Lower leg skin (tissue), 4 donors: ENCODE results near the gene MYH9. TPM values are rescaled to one million over a fixed set of nuclear protein-coding genes. Genes with fewer than 3 reads are reported as not detected.

Experiments
- DNase-seq, 2 donors: peaks; one replicate each; pipeline ENCODE4 v3.0.0-alpha.2; 2019; ENCODE audit warnings: low spot score in 2 of 2
- H3K4me3 ChIP-seq: fragments of 200-600 bp; sonication (generic); 2 replicates; pipeline ENCODE4 v1.5.1; 2017; ENCODE audit warnings: mild to moderate bottlenecking, low read depth; ENCODE audit not compliant: poor library complexity, severe bottlenecking
- POLR2A ChIP-seq, 2 donors: fragments of 450-650 bp; IDR thresholded peaks; one replicate each; pipeline ENCODE4 v1.6.1; 2016 to 2017; ENCODE audit warnings: antibody characterized with exemption in 2 of 2, mild to moderate bottlenecking in 1 of 2, moderate library complexity in 1 of 2
- WGBS, 2 donors: methylation state at CpG; one replicate each; pipeline ENCODE4 v1.1.5; 2018; 5-methylcytosine and 5-hydroxymethylcytosine counted together
- intact Hi-C: fragments of 100-400 bp; cut with DNase I; formaldehyde crosslinking; loops from one replicate; pipeline ENCODE4 v1.15.0; 2023; ENCODE audit warnings: low total_unique reads
- total RNA-seq, 4 donors: library from RNA; depleted of rRNA; stranded (reverse); fragments of >200 nt; gene quantifications; one replicate each; pipeline ENCODE4 v1.1.0, GENCODE V29; 2016
- TF ChIP-seq, protein P1 (sequence below), 3 donors: fragments of 450-650 bp; IDR thresholded peaks; one replicate each; pipeline ENCODE4 v1.5.1; 2016; ENCODE audit warnings: antibody characterized with exemption in 3 of 3, mild to moderate bottlenecking in 3 of 3, moderate library complexity in 2 of 3

MYH9 gene
- total RNA-seq, 4 donors from 2014 or later, result 258 to 335 (median 307) TPM

DNA sequence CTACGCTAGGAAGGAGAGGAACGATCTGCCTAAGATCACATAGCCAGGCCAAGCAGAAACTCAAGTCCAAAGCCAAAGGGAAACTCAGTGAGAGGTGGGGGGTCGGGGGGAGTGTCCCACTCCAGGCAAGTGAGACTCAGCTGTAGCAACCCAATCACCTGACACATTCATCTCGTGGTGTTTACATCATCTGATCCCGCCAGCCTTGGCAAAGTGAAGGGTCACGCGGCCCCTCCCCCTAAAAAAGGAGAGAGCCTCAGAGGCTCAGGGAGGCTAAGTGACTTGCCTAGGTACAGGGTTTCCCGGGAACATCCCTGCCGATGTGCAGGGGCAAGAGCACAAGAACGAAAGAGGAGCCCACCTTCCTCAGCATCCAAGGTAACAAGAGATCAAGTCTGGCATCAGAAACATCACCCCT is 21.5 kb downstream of the MYH9 start:
- TF ChIP-seq, protein P1, sequence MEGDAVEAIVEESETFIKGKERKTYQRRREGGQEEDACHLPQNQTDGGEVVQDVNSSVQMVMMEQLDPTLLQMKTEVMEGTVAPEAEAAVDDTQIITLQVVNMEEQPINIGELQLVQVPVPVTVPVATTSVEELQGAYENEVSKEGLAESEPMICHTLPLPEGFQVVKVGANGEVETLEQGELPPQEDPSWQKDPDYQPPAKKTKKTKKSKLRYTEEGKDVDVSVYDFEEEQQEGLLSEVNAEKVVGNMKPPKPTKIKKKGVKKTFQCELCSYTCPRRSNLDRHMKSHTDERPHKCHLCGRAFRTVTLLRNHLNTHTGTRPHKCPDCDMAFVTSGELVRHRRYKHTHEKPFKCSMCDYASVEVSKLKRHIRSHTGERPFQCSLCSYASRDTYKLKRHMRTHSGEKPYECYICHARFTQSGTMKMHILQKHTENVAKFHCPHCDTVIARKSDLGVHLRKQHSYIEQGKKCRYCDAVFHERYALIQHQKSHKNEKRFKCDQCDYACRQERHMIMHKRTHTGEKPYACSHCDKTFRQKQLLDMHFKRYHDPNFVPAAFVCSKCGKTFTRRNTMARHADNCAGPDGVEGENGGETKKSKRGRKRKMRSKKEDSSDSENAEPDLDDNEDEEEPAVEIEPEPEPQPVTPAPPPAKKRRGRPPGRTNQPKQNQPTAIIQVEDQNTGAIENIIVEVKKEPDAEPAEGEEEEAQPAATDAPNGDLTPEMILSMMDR (IDR thresholded peaks at IDR 0.05), result no peak
- TF ChIP-seq POLR2A (IDR thresholded peaks at IDR 0.05), result no peak
- intact Hi-C loops, result no loop called here
- no peak overlapping the region for H3K4me3 ChIP-seq
- DNase-seq, result no peak
- 57 to 61% methylated on average over 10 of the region's 10 CpGs for WGBS, 2 donors

DNA sequence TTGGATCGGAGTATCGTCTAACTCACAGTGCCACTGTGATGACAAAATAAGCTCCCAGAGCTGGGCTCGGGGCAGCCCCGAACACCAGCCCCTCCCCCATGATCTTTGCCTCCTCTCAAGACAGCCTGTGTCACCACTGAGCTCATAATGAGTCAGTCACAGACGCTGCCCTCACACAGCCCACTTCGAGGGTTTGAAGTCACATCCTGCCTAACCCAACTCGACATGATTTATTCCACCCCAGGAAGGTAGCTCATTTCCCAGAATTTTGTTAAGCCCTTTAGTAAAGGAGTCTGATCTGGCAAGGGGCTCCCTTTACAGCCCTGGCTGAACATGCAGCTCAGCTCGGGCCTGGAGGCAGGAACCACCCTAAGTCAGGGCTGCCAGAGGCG is 22.8 kb downstream of the MYH9 start:
- intact Hi-C loops, result no loop called here
- DNase-seq, result peak in 1 of 2 donors; percentile 42
- 28 to 31% methylated on average over 9 of the region's 9 CpGs for WGBS, 2 donors
- no peak overlapping the region for H3K4me3 ChIP-seq
- TF ChIP-seq, protein P1 (IDR thresholded peaks at IDR 0.05), result no peak
- no peak for TF ChIP-seq POLR2A (IDR thresholded peaks at IDR 0.05)

DNA sequence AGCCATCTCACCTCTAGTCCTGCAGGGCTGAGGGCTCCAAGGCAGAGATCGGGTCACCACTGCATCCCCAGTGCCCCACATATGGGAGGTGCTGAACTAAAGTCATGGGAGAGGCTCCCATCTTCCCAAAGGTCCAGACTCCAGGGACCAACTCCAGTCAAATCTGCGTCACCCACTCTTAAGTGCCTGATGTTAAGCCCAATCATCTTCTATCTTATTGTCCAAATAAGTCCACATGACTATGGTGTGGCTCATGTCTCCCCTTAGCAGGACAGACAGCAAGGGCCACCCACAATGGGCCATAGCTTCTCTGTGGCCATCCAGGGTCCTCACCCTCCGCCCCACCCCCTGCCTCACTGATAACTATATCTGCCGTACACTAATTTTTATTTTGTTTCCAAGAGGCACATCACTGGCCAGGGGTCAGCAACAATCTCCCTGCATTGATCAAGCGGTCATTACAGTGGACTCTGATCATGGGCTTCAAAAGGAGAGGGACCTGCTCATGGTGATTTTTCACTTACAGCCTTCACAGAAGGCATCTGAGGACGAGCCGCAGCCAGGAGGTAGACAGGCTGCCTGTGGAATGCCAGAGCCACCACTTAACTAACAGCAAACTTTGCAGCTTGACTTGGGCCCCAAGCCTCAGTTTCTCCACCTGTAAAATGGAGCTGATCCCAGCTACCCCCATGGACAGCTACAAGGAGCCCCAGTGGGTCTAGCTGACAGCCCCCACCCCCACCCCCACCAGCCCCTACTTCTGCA is 23.3 kb downstream of the MYH9 start:
- intact Hi-C loops, result no loop called here
- no peak for DNase-seq
- WGBS, 2 donors, result 86 to 89% methylated on average over 7 of the region's 7 CpGs
- TF ChIP-seq, protein P1 (IDR thresholded peaks at IDR 0.05), result no peak
- TF ChIP-seq POLR2A (IDR thresholded peaks at IDR 0.05), result no peak
- no peak overlapping the region for H3K4me3 ChIP-seq

DNA sequence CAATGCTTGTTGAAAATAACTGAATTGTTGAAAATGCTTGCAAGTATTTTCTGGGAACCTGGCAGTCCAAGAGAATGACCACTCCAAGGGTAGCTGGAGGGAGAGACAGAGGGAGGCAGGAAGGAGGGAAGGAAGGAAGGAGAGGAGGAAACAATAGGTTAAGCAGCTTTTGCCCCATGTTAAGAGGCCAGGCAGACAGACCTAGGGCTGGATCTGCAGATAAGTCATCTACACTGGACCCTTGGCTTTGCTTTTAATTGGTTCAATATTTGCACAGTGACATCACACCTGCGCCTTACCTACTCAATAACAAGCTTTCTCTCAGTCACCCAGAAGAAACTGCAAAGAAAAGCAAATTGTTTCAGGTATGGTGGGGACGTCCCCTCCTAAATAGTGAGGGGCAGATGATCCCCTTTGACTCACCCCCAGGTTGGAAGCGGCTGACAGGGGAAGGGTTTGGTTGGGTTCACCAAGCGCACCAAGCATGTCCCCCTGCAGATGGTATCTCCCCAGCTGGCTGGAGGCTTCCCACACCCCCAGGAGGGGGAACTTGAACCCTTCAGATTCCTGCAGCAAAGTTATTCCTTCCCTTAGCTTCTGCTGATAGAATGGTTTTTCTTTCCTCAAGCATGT is 24.3 kb downstream of the MYH9 start:
- WGBS, 2 donors, result 79 to 85% methylated on average over 4 of the region's 4 CpGs
- no peak for DNase-seq
- H3K4me3 ChIP-seq, result no peak overlapping the region
- TF ChIP-seq, protein P1 (IDR thresholded peaks at IDR 0.05), result no peak
- no peak for TF ChIP-seq POLR2A (IDR thresholded peaks at IDR 0.05)
- intact Hi-C loops, result no loop called here

DNA sequence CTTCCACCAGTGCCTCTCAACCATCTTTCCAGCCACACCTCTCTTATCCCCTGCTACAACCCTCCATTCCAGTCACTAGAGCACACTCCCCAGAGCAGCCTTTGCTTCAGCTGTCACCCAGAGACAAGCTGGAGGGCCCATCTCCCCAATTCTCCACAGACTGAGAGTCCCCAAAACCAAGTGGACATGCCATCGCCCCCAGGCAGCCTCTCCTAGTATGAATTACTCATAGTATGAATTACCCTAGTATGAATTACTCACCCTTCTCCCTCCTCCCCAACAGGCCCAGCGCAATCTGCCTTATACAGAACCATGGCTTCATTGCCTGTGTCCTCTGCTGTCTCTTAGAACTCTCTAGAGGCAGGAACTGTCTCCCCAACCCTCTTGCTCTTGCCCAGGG is 24.8 kb downstream of the MYH9 start:
- intact Hi-C loops, result no loop called here
- TF ChIP-seq POLR2A (IDR thresholded peaks at IDR 0.05), result no peak
- TF ChIP-seq, protein P1 (IDR thresholded peaks at IDR 0.05), result no peak
- 55 to 66% methylated on average over 2 of the region's 2 CpGs for WGBS, 2 donors
- DNase-seq, result no peak
- H3K4me3 ChIP-seq, result no peak overlapping the region
